T-helper 2 cell (primary cell): ENCODE data around the gene TPSD1.
"Not testable (repeated sequence)": the region's sequence is repeated elsewhere in the genome, so short reads cannot be mapped to it uniquely, and the experiment has no call there.

Source experiments
- DNase-seq, 5 experiments: peaks; one replicate each; pipeline versions ENCODE4 v3.0.0 to v3.0.0-alpha.2; 2012 to 2022

The TPSD1 gene

GRCh38 chr16:1220841-1221627 is 34.8 kb upstream of the TPSD1 start:
- DNase-seq, result no peak

GRCh38 chr16:1221628-1222552 is 34.0 kb upstream of the TPSD1 start:
- no peak for DNase-seq

GRCh38 chr16:1222553-1223354 is 33.1 kb upstream of the TPSD1 start:
- no peak for DNase-seq

DNA sequence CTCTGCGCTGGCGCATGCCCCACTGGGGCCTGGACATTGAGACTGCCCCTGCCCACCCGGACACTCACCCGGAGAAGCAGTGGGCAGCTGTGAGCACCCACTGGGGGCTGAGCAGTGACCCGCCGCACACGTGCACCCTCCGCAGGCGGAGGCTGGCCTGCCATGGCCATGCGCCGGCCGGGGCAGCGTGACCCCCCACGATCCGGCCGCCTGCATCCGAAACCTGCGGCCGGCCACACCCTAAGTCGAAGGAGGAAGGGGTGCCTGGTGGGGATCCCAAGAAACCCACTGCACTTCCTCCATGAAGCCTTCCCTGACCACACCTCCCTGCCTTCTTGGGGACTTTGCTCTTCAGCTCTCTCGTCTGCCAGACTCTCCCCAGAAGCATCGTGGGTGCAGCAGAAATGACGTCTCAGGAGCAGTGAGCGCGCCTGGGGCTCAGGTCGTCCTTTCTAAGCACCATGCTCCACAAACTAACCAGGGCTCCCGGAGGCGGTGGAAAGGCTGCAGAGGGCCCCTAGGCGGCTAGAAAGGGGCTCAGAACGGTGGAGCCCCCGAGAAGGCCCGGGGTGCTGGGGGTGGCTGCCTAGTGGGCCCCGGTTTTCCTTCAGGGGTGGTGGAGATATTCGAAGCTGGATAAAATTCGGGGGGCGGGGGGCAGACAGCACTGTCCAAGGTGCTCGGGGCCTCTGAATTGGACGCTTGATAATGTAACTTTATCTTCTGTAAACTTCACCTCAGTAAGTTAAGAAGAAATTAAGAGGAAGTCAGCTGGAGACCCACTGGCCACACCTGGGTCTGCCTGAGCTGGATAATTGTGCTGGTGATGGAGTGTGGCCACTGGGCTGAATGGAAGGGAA is 32.3 kb upstream of the TPSD1 start:
- DNase-seq, result no peak

GRCh38 chr16:1224558-1224957 is 31.3 kb upstream of the TPSD1 start:
- DNase-seq, result no peak

GRCh38 chr16:1225051-1225451 is 30.8 kb upstream of the TPSD1 start, which contains the start of gene TPSG1:
TSS of gene TPSG1 (minus strand) at chr16:1225268. CDS start at chr16:1225252, 16 bp downstream.
- no peak for DNase-seq

- DNase-seq, result not testable (repeated sequence)
These were observed 30.0 kb upstream of the TPSD1 start for GRCh38 chr16:1225728-1226311.

GRCh38 chr16:1226692-1227091 is 29.2 kb upstream of the TPSD1 start:
- not testable (repeated sequence) for DNase-seq

DNA sequence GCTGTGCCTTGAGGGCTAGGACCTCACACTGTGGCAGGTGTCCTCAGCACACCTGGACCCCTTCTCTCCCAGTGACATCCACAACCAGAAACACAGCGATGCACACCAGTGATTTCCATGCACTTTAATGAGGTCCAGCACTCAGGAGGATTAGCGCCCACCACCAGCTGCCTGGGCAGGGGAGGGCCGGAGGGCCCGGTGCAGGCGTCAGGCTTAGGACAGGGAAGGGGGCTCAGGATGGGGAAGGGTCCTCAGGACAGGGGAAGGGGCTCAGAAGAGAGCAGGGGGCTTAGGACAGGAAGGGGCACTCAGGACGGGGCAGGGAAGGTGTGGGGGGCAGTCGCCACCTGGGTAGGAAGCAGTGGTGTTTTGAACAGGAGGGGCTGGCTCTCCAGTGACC is 27.6 kb upstream of the TPSD1 start:
- DNase-seq, result not testable (repeated sequence)

- DNase-seq, result not testable (repeated sequence)
These were observed 26.4 kb upstream of the TPSD1 start for GRCh38 chr16:1229476-1229875.

GRCh38 chr16:1230084-1230470 is 25.8 kb upstream of the TPSD1 start, which contains the start of gene TPSB2:
TSS of gene TPSB2 (minus strand) at chr16:1230184. CDS start at chr16:1229951, 233 bp downstream.
- not testable (repeated sequence) for DNase-seq

- DNase-seq, result peak in 1 of 5 experiments; percentile 1
These were observed 25.2 kb upstream of the TPSD1 start for GRCh38 chr16:1230471-1231212.

GRCh38 chr16:1231301-1231700 is 24.6 kb upstream of the TPSD1 start:
- not testable (repeated sequence) for DNase-seq

GRCh38 chr16:1232049-1232748 is 23.7 kb upstream of the TPSD1 start:
- DNase-seq, result not testable (repeated sequence)

DNA sequence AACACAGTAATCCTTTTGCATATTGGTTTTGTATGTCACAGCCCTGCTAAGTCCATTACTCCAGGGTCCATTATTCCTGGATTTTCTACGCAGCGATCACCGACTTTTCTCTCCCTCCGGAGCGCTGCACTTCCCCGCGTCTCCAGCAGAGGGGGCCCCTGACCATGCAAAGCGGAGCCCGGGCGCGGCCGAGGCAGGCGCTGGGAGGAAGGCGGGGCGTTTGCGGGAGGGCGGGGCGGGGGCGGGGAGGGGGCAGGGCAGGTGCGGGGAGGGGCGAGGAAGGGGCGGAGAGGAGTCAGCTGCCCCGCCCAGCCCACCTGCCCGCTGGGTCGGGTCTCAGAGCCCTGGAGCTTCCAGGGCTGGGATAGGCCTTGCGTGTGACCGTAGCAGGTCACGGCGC is 19.2 kb upstream of the TPSD1 start:
- DNase-seq, result not testable (repeated sequence)

DNA sequence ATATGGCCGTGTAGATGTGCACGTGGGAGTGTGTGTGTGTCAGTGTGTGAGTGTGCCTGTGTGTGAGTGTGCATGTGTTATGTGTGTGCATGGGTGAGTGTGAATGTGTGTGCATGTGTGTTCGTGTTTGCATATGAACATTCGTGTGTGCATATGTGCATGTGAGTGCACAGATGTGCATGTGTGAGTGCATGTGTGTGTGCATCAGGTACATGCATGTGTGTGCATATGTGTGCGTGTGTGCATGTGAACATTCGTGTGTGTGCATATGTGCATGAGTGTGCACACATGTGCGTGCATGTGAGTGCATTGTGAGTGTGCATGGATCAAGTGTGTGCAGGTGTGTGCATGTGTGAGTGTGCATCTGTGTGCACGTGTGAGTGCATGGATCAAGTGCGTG is 17.9 kb upstream of the TPSD1 start:
- peak in 1 of 5 experiments; percentile 1 for DNase-seq

DNA sequence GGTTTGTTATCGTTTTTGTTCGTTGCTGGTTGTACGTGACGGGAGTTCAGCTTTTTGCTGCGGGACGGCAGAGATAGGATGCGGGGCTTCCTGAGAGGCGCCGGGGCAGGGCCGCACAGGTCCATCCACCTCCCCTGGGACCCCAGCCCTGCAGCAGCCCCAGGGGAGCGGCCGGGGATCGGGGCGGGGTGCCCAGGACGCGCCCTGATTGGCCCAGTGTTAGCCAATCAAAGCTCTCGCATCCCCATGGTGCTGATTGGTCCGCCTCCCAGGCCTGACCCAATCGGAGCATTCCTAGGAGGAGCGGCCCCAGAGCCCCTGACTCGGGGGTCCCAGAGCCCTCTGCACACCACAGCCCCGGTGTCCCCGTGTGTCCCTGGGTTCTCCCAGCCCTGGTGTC is 17.0 kb upstream of the TPSD1 start:
- not testable (repeated sequence) for DNase-seq

DNA sequence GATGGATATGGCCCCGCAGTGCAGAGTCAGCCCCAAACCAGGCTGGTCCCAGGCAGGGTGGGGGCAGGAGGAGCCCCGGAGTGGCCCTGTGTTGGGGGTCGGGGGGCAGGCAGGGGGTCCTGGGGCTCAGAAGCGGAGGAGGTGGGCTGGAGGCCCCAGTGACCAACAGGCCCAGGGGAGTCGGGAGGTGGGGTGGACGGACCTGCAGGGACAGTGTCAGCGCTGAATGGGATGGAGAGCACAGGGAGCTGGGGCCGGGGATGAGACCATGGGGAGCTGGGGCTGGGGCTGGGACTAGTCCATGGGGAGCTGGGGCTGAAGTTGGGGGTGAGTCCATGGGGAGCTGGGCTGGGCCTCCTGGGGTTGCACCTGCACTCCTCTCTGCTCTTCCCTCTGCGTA is 16.3 kb upstream of the TPSD1 start:
- not testable (repeated sequence) for DNase-seq

- DNase-seq, result not testable (repeated sequence)
These were observed 15.4 kb upstream of the TPSD1 start, which contains the start of gene TPSAB1 for GRCh38 chr16:1240436-1240835. TSS of gene TPSAB1 (plus strand) at chr16:1240705. CDS start at chr16:1240939, 234 bp downstream.

GRCh38 chr16:1241081-1241480 is 14.8 kb upstream of the TPSD1 start:
- not testable (repeated sequence) for DNase-seq
